Activated CD4-positive, alpha-beta T cell treated with anti-CD3 and anti-CD28 coated beads for 36 hours (primary cell): ENCODE results near the gene XYLB. TPM values are rescaled to one million over a fixed set of nuclear protein-coding genes. Genes with fewer than 3 reads are reported as not detected.
"Not testable (repeated sequence)": the region's sequence is repeated elsewhere in the genome, so short reads cannot be mapped to it uniquely, and the experiment has no call there.

Source experiments
- ATAC-seq: fragments of 200-7000 bp; cut with Tn5 transposase; one replicate; pipeline ENCODE4 v1.10.0; 2021; ENCODE audit warnings: mild to moderate bottlenecking, moderate library complexity
- CTCF ChIA-PET: fragments of 350-600 bp; sonication (Branson Sonifier 250); formaldehyde crosslinking; loops from one replicate; lab custom pipeline; 2021; ENCODE audit warnings: antibody characterized with exemption; lab: Charles Lee
- POLR2A ChIA-PET: fragments of 350-600 bp; sonication (Branson Sonifier 250); formaldehyde crosslinking; loops from one replicate; lab custom pipeline; 2021; ENCODE audit warnings: antibody characterized with exemption, inconsistent platforms; lab: Charles Lee
- DNase-seq: peaks from one replicate; pipeline ENCODE4 v3.0.0-alpha.2; 2020
- H3K27ac Mint-ChIP-seq: one replicate; pipeline ENCODE4 v1.8.0; 2021; ENCODE audit warnings: mixed read lengths
- H3K27me3 Mint-ChIP-seq: one replicate; pipeline ENCODE4 v1.8.0; 2021; ENCODE audit warnings: mixed read lengths
- H3K36me3 Mint-ChIP-seq: one replicate; pipeline ENCODE4 v1.8.0; 2021; ENCODE audit warnings: low read depth, mixed read lengths
- H3K4me1 Mint-ChIP-seq: one replicate; pipeline ENCODE4 v1.8.0; 2021; ENCODE audit warnings: mixed read lengths
- H3K4me3 Mint-ChIP-seq: one replicate; pipeline ENCODE4 v1.8.0; 2021; ENCODE audit warnings: mild to moderate bottlenecking, moderate library complexity, mixed read lengths
- H3K9me3 Mint-ChIP-seq: one replicate; pipeline ENCODE4 v1.8.0; 2021; ENCODE audit warnings: low read depth, mixed read lengths
- intact Hi-C, 2 experiments: fragments of 100-400 bp; cut with DNase I in 1 of 2; cut with micrococcal nuclease in 1 of 2; formaldehyde crosslinking; loops; one replicate each; pipeline versions ENCODE4 v1.14.2 to v1.15.1; 2022 to 2024; cut with DNase I, micrococcal nuclease
- total RNA-seq, 2 experiments: library from RNA; stranded (reverse); gene quantifications; one replicate each; pipeline ENCODE4 v1.2.3, GENCODE V29; 2021

Gene XYLB
- total RNA-seq, 2 experiments from 2014 or later, result 5.0 to 5.3 TPM

DNA sequence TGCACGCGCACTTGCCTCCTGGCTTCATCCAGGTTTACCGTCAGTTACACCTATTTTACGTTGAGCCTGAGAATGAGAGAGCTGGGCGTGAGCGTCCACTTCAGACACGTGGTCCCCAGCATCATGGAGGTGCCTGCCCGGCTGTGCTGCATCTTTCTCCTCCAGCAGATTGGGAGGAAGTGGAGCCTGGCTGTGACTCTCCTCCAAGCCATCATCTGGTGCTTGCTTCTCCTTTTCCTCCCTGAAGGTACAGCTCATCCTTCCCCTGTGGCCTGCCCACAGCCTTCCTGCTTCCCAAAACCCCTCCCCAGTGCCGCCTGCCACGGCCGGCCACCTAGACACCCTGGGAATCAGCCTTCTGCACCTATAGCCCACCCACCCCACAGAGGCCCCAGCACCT lies 32.9 kb upstream of the XYLB start:
- no peak for DNase-seq
- intact Hi-C loops, result no loop called here
- no peak overlapping the region for H3K4me3 Mint-ChIP-seq
- no peak for ATAC-seq
- H3K36me3 Mint-ChIP-seq, result no peaks in the 10 kb centered on the region
- ChIA-PET POLR2A (no interaction called here), CTCF (interaction anchor here (0.5 to 0.7 kb wide), 2 partner anchors 87 to 329 kb away, joined by 4 to 5 read pairs; no protein-coding TSS in a partner anchor)
- no peaks in the 10 kb centered on the region for H3K9me3 Mint-ChIP-seq
- no peaks in the 10 kb centered on the region for H3K4me1 Mint-ChIP-seq
- peaks cover 2% of the 10 kb centered on the region for H3K27me3 Mint-ChIP-seq
- H3K27ac Mint-ChIP-seq, result no peak overlapping the region

DNA sequence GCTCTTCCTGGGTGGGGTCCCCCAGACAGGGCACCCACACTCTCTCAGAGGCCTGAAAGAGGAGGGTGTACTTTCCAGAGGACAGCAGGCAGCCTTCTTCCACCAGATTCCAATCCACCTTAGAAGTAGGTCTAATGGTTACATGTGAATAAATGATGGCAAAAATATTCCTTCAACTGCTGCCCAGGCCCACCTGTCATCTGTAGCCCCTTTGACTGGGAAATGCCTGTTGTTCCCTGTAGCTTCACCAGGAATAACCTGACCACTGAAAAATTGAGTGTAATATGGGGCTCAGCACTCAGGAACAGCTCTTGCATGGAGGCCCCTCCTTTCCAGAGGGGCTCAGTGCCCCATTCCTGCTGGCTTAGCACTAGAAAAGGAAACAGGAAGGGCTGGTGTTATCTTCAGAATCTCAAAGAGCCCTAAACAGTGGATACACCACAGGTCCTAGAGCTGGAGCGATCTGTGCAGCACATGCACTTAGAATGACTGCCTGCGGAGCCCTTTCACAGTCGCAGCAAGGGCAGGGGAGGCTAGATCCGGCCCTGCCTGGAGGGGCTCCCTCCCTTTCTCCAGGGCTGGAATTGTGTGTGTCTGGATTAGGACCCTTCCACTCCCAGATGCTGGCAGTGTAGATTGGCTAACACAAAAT lies 32.3 kb upstream of the XYLB start:
- Mint-ChIP-seq H3K36me3 (no peaks in the 10 kb centered on the region), H3K4me3 (no peak overlapping the region), H3K27ac (no peak overlapping the region), H3K4me1 (no peaks in the 10 kb centered on the region), H3K27me3 (peaks cover 2% of the 10 kb centered on the region), H3K9me3 (no peaks in the 10 kb centered on the region)
- POLR2A ChIA-PET, result no interaction called here
- intact Hi-C loops, result no loop called here
- CTCF ChIA-PET, result interaction anchor here (0.5 to 0.7 kb wide), 2 partner anchors 86 to 328 kb away, joined by 4 to 5 read pairs; no protein-coding TSS in a partner anchor
- ATAC-seq (no peak), DNase-seq (no peak)

DNA sequence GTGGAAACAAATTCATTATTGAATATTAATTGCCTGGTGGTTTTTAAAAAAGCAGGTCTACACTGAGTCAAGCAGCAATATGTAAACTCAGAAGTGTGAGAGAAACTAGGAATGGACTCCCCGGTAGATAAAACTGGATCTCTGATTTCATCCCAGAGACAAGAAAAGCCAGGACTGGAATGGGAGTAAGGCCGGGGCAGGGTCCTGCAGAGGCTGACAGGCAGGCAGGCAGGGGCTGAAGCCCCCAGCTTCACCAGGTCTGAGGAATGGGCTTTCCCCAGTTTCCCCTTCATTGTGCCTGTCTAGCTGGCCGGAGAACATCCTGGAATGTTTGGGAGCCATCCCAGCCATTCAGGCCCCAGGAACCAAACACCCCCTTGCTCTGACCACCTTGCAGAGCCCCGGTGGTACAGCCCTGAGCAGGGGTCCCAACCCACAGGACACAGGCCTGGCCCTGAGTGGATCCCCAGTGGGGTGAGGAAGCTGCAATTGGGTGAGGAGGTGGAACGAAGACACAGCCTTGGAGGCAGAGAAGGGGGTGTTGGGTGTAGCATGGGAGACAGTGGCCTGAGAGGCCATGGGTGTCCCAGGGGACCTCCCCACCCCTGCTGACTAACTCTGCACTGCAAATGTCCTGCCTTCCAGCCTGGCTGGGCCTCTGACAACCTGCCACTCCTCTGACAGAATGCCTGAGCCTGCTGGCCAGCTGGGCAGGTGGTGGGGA lies 31.7 kb upstream of the XYLB start:
- no peak overlapping the region for H3K27ac Mint-ChIP-seq
- ATAC-seq, result no peak
- intact Hi-C loops, result no loop called here
- DNase-seq, result no peak
- H3K4me1 Mint-ChIP-seq, result no peaks in the 10 kb centered on the region
- POLR2A ChIA-PET, result no interaction called here
- CTCF ChIA-PET, result no interaction called here
- peaks cover 2% of the 10 kb centered on the region for H3K27me3 Mint-ChIP-seq
- no peaks in the 10 kb centered on the region for H3K36me3 Mint-ChIP-seq
- H3K4me3 Mint-ChIP-seq, result no peak overlapping the region
- H3K9me3 Mint-ChIP-seq, result no peaks in the 10 kb centered on the region

- POLR2A ChIA-PET, result no interaction called here
- Mint-ChIP-seq H3K9me3 (no peaks in the 10 kb centered on the region), H3K36me3 (no peaks in the 10 kb centered on the region), H3K27ac (no peak overlapping the region), H3K27me3 (peaks cover 2% of the 10 kb centered on the region), H3K4me3 (no peak overlapping the region), H3K4me1 (no peaks in the 10 kb centered on the region)
- ATAC-seq, result no peak
- DNase-seq, result no peak
- intact Hi-C loops, result no loop called here
- CTCF ChIA-PET, result no interaction called here
Measured at GRCh38 chr3:38315488-38316230, 30.9 kb upstream of the XYLB start.

- no peak for DNase-seq
- Mint-ChIP-seq H3K4me1 (no peaks in the 10 kb centered on the region), H3K4me3 (no peak overlapping the region), H3K36me3 (no peaks in the 10 kb centered on the region), H3K9me3 (no peaks in the 10 kb centered on the region), H3K27me3 (peaks cover 2% of the 10 kb centered on the region), H3K27ac (no peak overlapping the region)
- ATAC-seq, result no peak
- POLR2A ChIA-PET, result no interaction called here
- intact Hi-C loops, result no loop called here
- CTCF ChIA-PET, result no interaction called here
Measured at GRCh38 chr3:38316356-38317191, 30.0 kb upstream of the XYLB start.

DNA sequence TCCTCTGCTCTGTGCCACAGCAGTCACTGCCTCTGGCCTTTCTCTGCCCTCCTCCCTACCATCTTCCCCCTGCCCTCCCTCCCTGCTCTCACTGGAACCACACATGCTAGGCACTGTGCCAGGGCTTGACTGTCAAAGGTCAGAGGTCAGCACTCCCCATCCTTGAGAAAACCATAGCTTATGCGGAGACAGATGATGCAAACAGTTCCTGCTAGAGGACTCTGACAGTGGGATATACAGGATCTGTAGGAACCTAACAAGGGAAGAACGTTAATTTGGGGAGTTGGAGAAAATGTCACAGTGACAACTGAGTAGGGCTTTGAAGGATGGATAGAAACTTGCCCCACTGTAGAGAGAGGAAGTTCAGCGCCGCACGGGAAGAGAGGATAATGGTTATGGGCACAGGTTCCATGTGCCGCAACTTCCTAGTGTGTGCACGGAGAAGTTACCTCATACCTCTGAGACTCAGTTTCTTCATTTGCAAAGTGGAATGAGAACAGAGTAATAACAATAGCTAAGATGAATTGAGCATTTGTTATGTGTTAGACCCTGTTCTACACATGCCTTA lies 29.3 kb upstream of the XYLB start:
- no peaks in the 10 kb centered on the region for H3K4me1 Mint-ChIP-seq
- POLR2A ChIA-PET, result no interaction called here
- CTCF ChIA-PET, result no interaction called here
- no peak for DNase-seq
- ATAC-seq, result no peak
- intact Hi-C loops, result no loop called here
- H3K9me3 Mint-ChIP-seq, result no peaks in the 10 kb centered on the region
- H3K27me3 Mint-ChIP-seq, result peaks cover under 1% of the 10 kb centered on the region
- no peaks in the 10 kb centered on the region for H3K36me3 Mint-ChIP-seq
- no peak overlapping the region for H3K4me3 Mint-ChIP-seq
- no peak overlapping the region for H3K27ac Mint-ChIP-seq

DNA sequence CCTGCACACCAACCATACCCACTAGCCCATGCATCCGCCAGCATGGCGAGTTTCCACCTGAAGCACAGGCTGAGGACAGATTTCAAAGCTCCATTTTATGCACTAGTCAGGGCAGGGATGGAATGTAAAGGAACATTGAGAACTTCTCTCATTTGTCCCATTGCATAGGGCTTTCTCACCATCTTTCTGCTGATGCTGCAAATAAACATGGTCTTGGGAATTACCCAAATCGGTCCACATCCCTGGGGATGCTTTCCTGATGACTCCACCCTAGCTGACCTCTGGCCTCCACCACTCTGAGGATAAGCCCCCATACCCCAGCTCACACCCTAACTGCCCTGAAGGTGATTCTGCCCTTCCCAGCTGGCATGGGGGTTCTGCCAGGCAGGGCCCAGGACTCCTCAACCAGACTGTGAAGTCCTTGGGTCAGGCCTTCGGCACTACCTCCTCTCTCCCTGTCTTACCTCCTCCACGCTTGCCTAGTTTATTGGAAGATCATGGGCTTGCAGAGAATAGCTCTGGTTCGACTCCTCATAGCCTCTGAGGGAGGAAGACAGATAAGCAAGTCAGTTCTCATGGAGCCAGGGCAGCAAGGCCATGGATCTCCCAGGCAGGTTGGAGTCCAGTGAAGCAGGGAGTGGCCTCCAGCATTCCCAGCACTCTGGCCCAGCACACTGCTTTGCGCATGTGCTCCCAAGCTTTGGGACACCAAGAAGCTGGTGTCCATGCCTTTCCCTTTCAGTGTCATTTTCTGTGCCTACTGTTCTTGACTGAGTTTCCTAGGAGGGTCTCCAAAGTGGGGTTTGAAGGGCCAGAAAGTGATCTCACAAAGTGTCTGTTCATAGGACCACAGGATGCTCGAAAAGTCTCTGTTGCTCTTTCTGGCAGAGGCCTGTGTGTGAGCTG lies 27.6 kb upstream of the XYLB start:
- Mint-ChIP-seq H3K4me3 (no peak overlapping the region), H3K27ac (no peak overlapping the region), H3K9me3 (no peaks in the 10 kb centered on the region), H3K4me1 (no peaks in the 10 kb centered on the region), H3K36me3 (no peaks in the 10 kb centered on the region), H3K27me3 (no peaks in the 10 kb centered on the region)
- intact Hi-C loops, result no loop called here
- ATAC-seq (no peak), DNase-seq (no peak)
- ChIA-PET POLR2A (no interaction called here), CTCF (interaction anchor here (0.8 to 1.2 kb wide), 2 partner anchors 82 to 129 kb away, joined by 3 read pairs; no protein-coding TSS in a partner anchor)

DNA sequence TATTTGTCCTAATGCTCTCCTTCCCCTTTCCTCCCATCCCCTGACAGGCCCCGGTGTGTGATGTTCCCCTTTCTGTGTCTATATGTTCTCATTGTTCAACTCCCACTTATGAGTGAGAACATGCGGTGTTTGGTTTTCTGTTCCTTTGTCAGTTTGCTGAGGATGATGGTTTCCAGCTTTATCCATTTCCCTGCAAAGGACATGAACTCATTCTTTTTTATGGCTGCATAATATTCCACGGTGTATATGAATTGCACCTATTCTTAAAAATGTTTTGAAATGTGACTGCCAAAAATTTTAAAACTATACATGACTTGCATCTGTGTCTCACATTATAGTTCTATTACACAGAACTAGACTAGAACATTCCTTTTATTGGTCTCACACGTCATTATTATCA lies 25.9 kb upstream of the XYLB start:
- H3K4me1 Mint-ChIP-seq, DNase-seq, POLR2A ChIA-PET, H3K9me3 Mint-ChIP-seq, H3K27me3 Mint-ChIP-seq, H3K27ac Mint-ChIP-seq, ATAC-seq, CTCF ChIA-PET, intact Hi-C loops, H3K36me3 Mint-ChIP-seq, H3K4me3 Mint-ChIP-seq: not testable (repeated sequence)

DNA sequence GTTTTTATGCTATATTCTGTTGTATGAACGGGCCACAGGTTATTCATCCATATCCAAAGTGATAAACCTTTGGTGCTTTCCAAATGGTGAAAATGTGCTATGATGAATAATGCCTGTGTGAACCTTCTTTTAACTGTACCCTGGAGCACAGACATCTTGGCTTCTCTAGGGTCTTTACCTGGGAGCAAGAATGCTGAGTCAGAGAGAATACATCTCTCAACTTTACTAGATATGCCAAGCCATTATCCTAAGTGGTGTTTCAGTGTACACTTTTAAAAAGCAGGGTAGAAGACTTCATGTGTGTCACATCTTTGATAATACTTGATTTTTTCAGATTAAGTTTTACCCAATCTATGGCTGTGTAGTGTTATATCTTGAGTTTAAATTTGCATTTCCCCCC lies 23.5 kb upstream of the XYLB start:
- H3K27me3 Mint-ChIP-seq, result no peaks in the 10 kb centered on the region
- CTCF ChIA-PET, result interaction anchor here (0.6 kb wide), 1 partner anchor 8 kb away, joined by 3 read pairs; no protein-coding TSS in a partner anchor
- peaks cover 3% of the 10 kb centered on the region for H3K4me1 Mint-ChIP-seq
- DNase-seq (no peak), ATAC-seq (no peak)
- H3K9me3 Mint-ChIP-seq, result no peaks in the 10 kb centered on the region
- intact Hi-C loops, result no loop called here
- POLR2A ChIA-PET, result no interaction called here
- no peaks in the 10 kb centered on the region for H3K36me3 Mint-ChIP-seq
- no peak overlapping the region for H3K4me3 Mint-ChIP-seq
- no peak overlapping the region for H3K27ac Mint-ChIP-seq

DNA sequence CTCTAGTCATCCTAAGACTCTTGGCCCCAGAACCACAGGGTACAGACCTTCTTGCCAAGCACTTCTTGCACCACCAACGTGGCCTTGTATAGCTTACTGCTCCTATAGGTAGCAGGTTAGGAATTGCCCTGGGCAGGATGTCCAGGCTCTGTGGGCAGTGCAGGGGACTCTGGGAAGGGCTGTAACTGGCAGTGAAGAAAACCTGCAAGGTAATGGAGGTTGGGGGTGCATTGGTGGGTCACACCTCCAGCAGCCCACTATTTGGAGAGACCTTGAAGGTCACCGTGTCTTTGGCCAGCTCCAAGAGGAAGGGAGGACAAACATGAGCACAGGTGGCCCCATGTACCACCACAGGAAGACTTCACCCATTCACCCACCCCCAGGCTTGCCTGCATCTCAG lies 21.3 kb upstream of the XYLB start:
- CTCF ChIA-PET, result no interaction called here
- Mint-ChIP-seq H3K9me3 (no peaks in the 10 kb centered on the region), H3K27me3 (no peaks in the 10 kb centered on the region), H3K36me3 (no peaks in the 10 kb centered on the region), H3K27ac (no peak overlapping the region), H3K4me3 (no peak overlapping the region), H3K4me1 (peaks cover 3% of the 10 kb centered on the region)
- POLR2A ChIA-PET, result no interaction called here
- ATAC-seq, result no peak
- intact Hi-C loops, result no loop called here
- DNase-seq, result no peak
